H1 (cell line): ENCODE results near the gene CYB561A3. TPM values are rescaled to one million over a fixed set of nuclear protein-coding genes. Genes with fewer than 3 reads are reported as not detected.

Source experiments
- BCL11A ChIP-seq, 2 experiments: IDR thresholded peaks; one replicate each; pipeline ENCODE4 v1.6.1; 2011; ENCODE audit warnings: low read depth in 2 of 2, low read length in 2 of 2, mild to moderate bottlenecking in 2 of 2
- BRCA1 ChIP-seq: IDR thresholded peaks from 2 replicates; pipeline ENCODE4 v1.6.1; 2012; ENCODE audit warnings: low read depth, low read length, improper control_type of control experiment
- JUND ChIP-seq: IDR thresholded peaks from 2 replicates; pipeline ENCODE4 v1.6.1; 2011; ENCODE audit warnings: mild to moderate bottlenecking, improper control_type of control experiment, low read length
- KDM4A ChIP-seq: IDR thresholded peaks from one replicate; pipeline ENCODE4 v1.7.1; 2012; ENCODE audit warnings: low read depth, mild to moderate bottlenecking, moderate library complexity, low read length, inconsistent platforms; ENCODE audit not compliant: severe bottlenecking
- POLR2AphosphoS5 ChIP-seq: IDR thresholded peaks from 2 replicates; pipeline ENCODE4 v1.6.1; 2011; ENCODE audit warnings: low read depth, low read length
- SP1 ChIP-seq: IDR thresholded peaks from 2 replicates; pipeline ENCODE4 v1.6.1; 2011; ENCODE audit warnings: low read depth, low read length
- SUZ12 ChIP-seq: fragments of 200-600 bp; sonication (generic); IDR thresholded peaks from 2 replicates; pipeline ENCODE4 v1.6.1; 2012; ENCODE audit warnings: mild to moderate bottlenecking, inconsistent platforms, low read length, moderate library complexity, mixed read lengths
- TBP ChIP-seq: IDR thresholded peaks from 2 replicates; pipeline ENCODE4 v1.6.1; 2011; ENCODE audit warnings: low read depth, low read length, improper control_type of control experiment
- polyA plus RNA-seq, 7 experiments: library from polyadenylated mRNA; depleted of rRNA in 3 of 7; stranded (reverse) in 5 of 7; unstranded in 2 of 7; fragments of >200 nt in 5 of 7; fragments of 200-250 nt in 2 of 7; gene quantifications; 1 replicate in 5 of 7; 2 replicates in 1 of 7; 4 replicates in 1 of 7; pipeline versions ENCODE4 v1.2.1 to v1.2.3, GENCODE V29; 2011 to 2013; ENCODE audit warnings: missing spikeins in 2 of 7, mixed read lengths in 2 of 7
- total RNA-seq: library from RNA; stranded (reverse); fragmentation: NEBNext Ultra II Directional; extraction: Animal tissue kit (Norgen Biotek cat#: 25700); gene quantifications from 2 replicates; pipeline ENCODE4 v1.2.1, GENCODE V29; 2021
- TF ChIP-seq, protein P1 (sequence below): fragments of 300-600 bp; sonication (generic); IDR thresholded peaks from 2 replicates; pipeline ENCODE4 v1.7.1; 2012; ENCODE audit warnings: low read length, moderate library complexity, mild to moderate bottlenecking, inconsistent platforms; ENCODE audit not compliant: insufficient replicate concordance
- TF ChIP-seq, protein P2 (sequence below), 3 experiments: IDR thresholded peaks; 1 replicate in 2 of 3; 2 replicates in 1 of 3; pipeline versions ENCODE4 v1.5.1 to v1.6.1; 2011; ENCODE audit warnings: low read length in 3 of 3, mild to moderate bottlenecking in 3 of 3, inconsistent platforms in 2 of 3, low read depth in 1 of 3, moderate library complexity in 1 of 3; ENCODE audit not compliant: insufficient read depth in 1 of 3; ENCODE audit errors: control extremely low read depth in 1 of 3

CYB561A3 gene
- total and polyA plus RNA-seq, 2 of the 8 experiments (the other 6 are each of a cell fraction or from before 2014, with no cell fraction given) = 29.6 to 41.2 TPM

DNA sequence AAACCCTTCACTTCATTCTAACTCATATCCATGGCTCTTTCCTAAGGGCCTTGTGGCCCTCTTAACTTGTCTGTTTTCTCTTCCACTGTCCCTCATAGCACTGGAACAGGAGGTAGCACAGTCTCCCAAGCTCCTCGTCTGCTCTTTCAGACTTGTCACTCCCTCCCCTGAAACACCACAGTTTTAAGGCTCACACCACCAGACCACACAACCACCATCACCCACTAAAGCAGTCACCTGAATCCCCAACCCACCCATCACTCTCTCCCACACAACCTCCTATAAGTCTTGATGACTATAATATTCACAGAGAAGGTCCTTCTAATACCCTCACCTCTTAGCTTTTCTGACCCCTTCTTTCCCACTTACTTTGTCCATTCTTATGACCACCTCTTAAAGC, 55.5 kb downstream of the CYB561A3 start (continued):
- TF ChIP-seq, protein P1, sequence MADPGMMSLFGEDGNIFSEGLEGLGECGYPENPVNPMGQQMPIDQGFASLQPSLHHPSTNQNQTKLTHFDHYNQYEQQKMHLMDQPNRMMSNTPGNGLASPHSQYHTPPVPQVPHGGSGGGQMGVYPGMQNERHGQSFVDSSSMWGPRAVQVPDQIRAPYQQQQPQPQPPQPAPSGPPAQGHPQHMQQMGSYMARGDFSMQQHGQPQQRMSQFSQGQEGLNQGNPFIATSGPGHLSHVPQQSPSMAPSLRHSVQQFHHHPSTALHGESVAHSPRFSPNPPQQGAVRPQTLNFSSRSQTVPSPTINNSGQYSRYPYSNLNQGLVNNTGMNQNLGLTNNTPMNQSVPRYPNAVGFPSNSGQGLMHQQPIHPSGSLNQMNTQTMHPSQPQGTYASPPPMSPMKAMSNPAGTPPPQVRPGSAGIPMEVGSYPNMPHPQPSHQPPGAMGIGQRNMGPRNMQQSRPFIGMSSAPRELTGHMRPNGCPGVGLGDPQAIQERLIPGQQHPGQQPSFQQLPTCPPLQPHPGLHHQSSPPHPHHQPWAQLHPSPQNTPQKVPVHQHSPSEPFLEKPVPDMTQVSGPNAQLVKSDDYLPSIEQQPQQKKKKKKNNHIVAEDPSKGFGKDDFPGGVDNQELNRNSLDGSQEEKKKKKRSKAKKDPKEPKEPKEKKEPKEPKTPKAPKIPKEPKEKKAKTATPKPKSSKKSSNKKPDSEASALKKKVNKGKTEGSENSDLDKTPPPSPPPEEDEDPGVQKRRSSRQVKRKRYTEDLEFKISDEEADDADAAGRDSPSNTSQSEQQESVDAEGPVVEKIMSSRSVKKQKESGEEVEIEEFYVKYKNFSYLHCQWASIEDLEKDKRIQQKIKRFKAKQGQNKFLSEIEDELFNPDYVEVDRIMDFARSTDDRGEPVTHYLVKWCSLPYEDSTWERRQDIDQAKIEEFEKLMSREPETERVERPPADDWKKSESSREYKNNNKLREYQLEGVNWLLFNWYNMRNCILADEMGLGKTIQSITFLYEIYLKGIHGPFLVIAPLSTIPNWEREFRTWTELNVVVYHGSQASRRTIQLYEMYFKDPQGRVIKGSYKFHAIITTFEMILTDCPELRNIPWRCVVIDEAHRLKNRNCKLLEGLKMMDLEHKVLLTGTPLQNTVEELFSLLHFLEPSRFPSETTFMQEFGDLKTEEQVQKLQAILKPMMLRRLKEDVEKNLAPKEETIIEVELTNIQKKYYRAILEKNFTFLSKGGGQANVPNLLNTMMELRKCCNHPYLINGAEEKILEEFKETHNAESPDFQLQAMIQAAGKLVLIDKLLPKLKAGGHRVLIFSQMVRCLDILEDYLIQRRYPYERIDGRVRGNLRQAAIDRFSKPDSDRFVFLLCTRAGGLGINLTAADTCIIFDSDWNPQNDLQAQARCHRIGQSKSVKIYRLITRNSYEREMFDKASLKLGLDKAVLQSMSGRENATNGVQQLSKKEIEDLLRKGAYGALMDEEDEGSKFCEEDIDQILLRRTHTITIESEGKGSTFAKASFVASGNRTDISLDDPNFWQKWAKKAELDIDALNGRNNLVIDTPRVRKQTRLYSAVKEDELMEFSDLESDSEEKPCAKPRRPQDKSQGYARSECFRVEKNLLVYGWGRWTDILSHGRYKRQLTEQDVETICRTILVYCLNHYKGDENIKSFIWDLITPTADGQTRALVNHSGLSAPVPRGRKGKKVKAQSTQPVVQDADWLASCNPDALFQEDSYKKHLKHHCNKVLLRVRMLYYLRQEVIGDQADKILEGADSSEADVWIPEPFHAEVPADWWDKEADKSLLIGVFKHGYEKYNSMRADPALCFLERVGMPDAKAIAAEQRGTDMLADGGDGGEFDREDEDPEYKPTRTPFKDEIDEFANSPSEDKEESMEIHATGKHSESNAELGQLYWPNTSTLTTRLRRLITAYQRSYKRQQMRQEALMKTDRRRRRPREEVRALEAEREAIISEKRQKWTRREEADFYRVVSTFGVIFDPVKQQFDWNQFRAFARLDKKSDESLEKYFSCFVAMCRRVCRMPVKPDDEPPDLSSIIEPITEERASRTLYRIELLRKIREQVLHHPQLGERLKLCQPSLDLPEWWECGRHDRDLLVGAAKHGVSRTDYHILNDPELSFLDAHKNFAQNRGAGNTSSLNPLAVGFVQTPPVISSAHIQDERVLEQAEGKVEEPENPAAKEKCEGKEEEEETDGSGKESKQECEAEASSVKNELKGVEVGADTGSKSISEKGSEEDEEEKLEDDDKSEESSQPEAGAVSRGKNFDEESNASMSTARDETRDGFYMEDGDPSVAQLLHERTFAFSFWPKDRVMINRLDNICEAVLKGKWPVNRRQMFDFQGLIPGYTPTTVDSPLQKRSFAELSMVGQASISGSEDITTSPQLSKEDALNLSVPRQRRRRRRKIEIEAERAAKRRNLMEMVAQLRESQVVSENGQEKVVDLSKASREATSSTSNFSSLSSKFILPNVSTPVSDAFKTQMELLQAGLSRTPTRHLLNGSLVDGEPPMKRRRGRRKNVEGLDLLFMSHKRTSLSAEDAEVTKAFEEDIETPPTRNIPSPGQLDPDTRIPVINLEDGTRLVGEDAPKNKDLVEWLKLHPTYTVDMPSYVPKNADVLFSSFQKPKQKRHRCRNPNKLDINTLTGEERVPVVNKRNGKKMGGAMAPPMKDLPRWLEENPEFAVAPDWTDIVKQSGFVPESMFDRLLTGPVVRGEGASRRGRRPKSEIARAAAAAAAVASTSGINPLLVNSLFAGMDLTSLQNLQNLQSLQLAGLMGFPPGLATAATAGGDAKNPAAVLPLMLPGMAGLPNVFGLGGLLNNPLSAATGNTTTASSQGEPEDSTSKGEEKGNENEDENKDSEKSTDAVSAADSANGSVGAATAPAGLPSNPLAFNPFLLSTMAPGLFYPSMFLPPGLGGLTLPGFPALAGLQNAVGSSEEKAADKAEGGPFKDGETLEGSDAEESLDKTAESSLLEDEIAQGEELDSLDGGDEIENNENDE = no peak
- no peak for TF ChIP-seq SUZ12
- no peak for TF ChIP-seq BRCA1
- TF ChIP-seq KDM4A = no peak
- no peak for TF ChIP-seq SP1
- TF ChIP-seq, protein P2, sequence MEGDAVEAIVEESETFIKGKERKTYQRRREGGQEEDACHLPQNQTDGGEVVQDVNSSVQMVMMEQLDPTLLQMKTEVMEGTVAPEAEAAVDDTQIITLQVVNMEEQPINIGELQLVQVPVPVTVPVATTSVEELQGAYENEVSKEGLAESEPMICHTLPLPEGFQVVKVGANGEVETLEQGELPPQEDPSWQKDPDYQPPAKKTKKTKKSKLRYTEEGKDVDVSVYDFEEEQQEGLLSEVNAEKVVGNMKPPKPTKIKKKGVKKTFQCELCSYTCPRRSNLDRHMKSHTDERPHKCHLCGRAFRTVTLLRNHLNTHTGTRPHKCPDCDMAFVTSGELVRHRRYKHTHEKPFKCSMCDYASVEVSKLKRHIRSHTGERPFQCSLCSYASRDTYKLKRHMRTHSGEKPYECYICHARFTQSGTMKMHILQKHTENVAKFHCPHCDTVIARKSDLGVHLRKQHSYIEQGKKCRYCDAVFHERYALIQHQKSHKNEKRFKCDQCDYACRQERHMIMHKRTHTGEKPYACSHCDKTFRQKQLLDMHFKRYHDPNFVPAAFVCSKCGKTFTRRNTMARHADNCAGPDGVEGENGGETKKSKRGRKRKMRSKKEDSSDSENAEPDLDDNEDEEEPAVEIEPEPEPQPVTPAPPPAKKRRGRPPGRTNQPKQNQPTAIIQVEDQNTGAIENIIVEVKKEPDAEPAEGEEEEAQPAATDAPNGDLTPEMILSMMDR (IDR thresholded peaks at IDR 0.05; ENCODE audit: control extremely low read depth in 1 of 3, insufficient read depth in 1 of 3, low read depth in 1 of 3, low read length in 3 of 3) = no peak
- TF ChIP-seq TBP = no peak
- TF ChIP-seq JUND = no peak
- TF ChIP-seq POLR2AphosphoS5 = no peak
- no peak for TF ChIP-seq BCL11A (IDR thresholded peaks at IDR 0.05; ENCODE audit: low read depth in 2 of 2, low read length in 2 of 2)
